GM19025 (cell line): Measurements from ENCODE around the gene TBC1D3L.
"Not testable (repeated sequence)": the region's sequence is repeated elsewhere in the genome, so short reads cannot be mapped to it uniquely, and the experiment has no call there.

Experiments used
- ATAC-seq: cut with Tn5 transposase; IDR thresholded peaks from one replicate; pipeline ENCODE4 v1.9.1; 2021; ENCODE audit warnings: mild to moderate bottlenecking, low read depth, moderate library complexity; ENCODE audit not compliant: unreplicated experiment

The TBC1D3L gene

DNA sequence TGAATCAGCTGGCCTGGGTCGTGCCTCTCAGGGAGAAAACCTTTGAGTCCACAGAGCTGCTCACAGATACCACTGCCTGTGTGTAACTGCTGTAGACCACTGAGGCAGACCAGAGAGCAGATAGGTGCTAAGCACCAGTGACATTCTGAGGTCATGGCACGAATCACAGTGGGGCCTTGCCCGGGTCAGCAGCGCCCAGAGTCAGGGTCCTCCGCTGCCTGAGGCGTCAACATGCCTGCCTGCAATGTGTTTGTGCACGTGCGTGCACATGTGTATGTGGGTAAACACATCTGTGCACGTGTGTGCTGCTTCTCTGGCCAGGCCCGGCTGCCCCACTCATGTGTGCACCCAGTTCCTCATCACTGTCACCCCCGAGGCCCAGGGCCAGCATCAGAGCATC lies at the start of gene TBC1D3L:
Gene TBC1D3L, minus strand, starts transcription at position 101 of the 400 bp plus-strand sequence. CDS start 1,540 bp downstream, outside the sequence.
- ATAC-seq, result not testable (repeated sequence)

DNA sequence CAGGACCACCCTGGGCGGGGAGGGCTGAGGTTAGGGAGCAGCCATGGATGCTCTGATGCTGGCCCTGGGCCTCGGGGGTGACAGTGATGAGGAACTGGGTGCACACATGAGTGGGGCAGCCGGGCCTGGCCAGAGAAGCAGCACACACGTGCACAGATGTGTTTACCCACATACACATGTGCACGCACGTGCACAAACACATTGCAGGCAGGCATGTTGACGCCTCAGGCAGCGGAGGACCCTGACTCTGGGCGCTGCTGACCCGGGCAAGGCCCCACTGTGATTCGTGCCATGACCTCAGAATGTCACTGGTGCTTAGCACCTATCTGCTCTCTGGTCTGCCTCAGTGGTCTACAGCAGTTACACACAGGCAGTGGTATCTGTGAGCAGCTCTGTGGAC lies 14.8 kb upstream of the TBC1D3L start, which contains the start of gene TBC1D3D:
Gene TBC1D3D, plus strand, starts transcription at position 301 of the 400 bp plus-strand sequence. CDS start 1,585 bp downstream, outside the sequence.
- ATAC-seq, result not testable (repeated sequence)
